Right ventricle myocardium inferior (tissue), 1 donor: ENCODE results near the gene SPATA16. TPM values are rescaled to one million over a fixed set of nuclear protein-coding genes. Genes with fewer than 3 reads are reported as not detected.
A peak's percentile ranks its signal among the peaks of the same experiment; 100 is the strongest.
"Not testable (repeated sequence)": the region's sequence is repeated elsewhere in the genome, so short reads cannot be mapped to it uniquely, and the experiment has no call there.

Experiments
- ATAC-seq: fragments of 200-7000 bp; cut with Tn5 transposase; one replicate; pipeline ENCODE4 v1.9.1; 2020; ENCODE audit warnings: mild to moderate bottlenecking, moderate library complexity
- DNase-seq: peaks from one replicate; pipeline ENCODE4 v3.0.0; 2021; ENCODE audit errors: missing footprints
- intact Hi-C: fragments of 100-400 bp; cut with DNase I; formaldehyde crosslinking; loops from one replicate; pipeline ENCODE4 v1.11.0; 2022
- total RNA-seq: library from RNA; stranded (reverse); fragmentation: NEBNext Ultra II Directional; extraction: Animal tissue kit (Norgen Biotek cat#: 25700); gene quantifications from one replicate; pipeline ENCODE4 v1.2.1, GENCODE V29; 2021
- donor health status: DM: no; HTN: yes; CAD: no; lungs with severe emphysema.

Gene SPATA16
- total RNA-seq, 1 donor from 2014 or later: not detected

- intact Hi-C loops: no loop called here
- ATAC-seq: no peak
- no peak for DNase-seq
Measured at GRCh38 chr3:172918165-172918564, 222.9 kb downstream of the SPATA16 start.

- ATAC-seq: no peak
- intact Hi-C loops: no loop called here
- DNase-seq: no peak
Measured at GRCh38 chr3:172915911-172916514, 225.0 kb downstream of the SPATA16 start.

GRCh38 chr3:172914854-172915253, 226.2 kb downstream of the SPATA16 start:
- DNase-seq: no peak
- intact Hi-C loops: no loop called here
- no peak for ATAC-seq

DNA sequence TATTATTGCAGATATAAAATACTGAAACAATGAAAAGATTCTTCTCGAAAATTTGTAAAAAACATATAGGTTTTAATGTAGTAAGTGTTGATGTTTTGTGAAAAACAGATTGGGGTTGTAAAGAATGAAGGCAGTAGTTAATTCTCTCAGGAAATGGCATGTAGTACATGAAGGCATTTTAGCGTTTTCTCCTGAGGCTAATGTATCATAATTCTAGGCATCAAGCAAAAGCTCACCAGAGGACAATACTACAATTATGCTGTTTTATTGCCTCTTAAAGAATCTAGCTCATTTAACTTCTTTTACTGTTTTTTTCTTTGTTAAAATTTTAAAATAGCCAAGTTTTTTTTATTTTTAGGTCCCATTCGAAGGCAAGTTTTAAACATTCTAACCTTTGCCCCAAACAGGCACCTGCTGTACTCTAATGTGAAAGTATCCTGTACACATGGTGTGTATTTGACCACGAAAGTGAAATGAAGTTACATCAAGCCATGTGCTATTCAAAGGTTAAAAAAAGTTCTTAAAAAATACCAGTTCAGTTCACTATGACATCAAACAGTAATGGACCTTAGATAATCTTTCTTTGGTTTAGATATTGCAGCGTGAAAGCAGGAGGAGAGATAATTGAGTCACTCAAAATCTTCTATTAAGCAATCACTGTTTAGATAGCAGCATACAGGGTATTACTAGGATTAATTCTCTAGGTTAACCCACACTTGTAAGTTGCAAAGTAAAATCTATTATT, 227.0 kb downstream of the SPATA16 start:
- intact Hi-C loops: no loop called here
- ATAC-seq: no peak
- DNase-seq: no peak

- ATAC-seq (no peak), DNase-seq (no peak)
- intact Hi-C loops: no loop called here
Measured at GRCh38 chr3:172911142-172911541, 229.9 kb downstream of the SPATA16 start.

- intact Hi-C loops: no loop called here
Measured at GRCh38 chr3:172908771-172909270, 232.2 kb downstream of the SPATA16 start.

GRCh38 chr3:172905451-172905850, 235.6 kb downstream of the SPATA16 start:
- intact Hi-C loops: no loop called here
- DNase-seq (no peak), ATAC-seq (no peak)

More at GRCh38 chr3:172908771-172909270, 232.2 kb downstream of the SPATA16 start:
- DNase-seq (no peak), ATAC-seq (no peak)

- ATAC-seq: no peak
- no peak for DNase-seq
- intact Hi-C loops: no loop called here
Measured at GRCh38 chr3:172904711-172905373, 236.2 kb downstream of the SPATA16 start.

GRCh38 chr3:172903642-172904320, 237.3 kb downstream of the SPATA16 start:
- ATAC-seq (no peak), DNase-seq (peak; percentile 67)
- intact Hi-C loops: no loop called here

GRCh38 chr3:172892158-172892557, 248.9 kb downstream of the SPATA16 start:
- ATAC-seq (peak; percentile 54), DNase-seq (no peak)
- intact Hi-C loops: no loop called here

- ATAC-seq: no peak
- no peak for DNase-seq
- intact Hi-C loops: no loop called here
Measured at GRCh38 chr3:172885704-172886103, 255.3 kb downstream of the SPATA16 start.

DNA sequence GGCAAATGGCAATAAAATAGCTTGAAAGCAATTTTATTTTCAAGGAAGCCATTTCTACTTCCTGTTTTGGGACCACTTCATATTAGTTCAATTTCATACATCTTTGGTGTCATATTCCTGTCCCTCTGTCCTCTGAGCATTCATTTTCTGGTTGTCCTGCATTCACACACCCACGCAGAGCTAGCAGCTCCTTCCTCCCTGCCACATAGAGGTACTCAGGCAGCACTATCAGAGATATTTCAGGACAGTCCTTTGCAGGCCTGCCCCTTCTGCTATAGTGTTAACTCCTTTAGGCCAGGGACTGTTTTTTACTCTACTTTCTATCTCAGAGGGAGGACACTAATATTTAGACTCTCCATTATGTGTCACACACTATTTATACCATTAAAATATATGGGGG, 258.5 kb downstream of the SPATA16 start:
- DNase-seq: no peak
- intact Hi-C loops: no loop called here
- no peak for ATAC-seq

DNA sequence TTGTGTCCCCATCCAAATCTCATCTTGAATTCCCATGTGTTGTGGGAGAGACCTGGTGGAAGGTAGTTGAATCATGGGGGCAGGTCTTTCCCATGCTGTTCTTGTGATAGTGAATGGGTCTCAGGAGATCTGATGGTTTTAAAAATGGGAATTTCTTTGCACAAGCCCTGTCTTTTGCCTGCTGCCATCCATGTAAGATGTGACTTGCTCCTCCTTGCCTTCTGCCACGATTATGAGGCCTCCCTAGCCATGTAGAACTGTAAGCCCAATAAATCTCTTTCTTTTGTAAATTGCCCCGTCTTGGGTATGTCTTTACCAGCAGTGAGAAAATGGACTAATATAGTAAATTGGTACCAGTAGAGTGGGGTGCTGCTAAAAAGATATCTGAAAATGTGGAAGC, 261.7 kb downstream of the SPATA16 start:
- DNase-seq, ATAC-seq, intact Hi-C loops: not testable (repeated sequence)

GRCh38 chr3:172877011-172877410, 264.0 kb downstream of the SPATA16 start:
- ATAC-seq (no peak), DNase-seq (no peak)
- intact Hi-C loops: no loop called here

GRCh38 chr3:172876297-172876696, 264.7 kb downstream of the SPATA16 start:
- intact Hi-C loops: no loop called here
- DNase-seq (no peak), ATAC-seq (no peak)

- ATAC-seq (no peak), DNase-seq (no peak)
- intact Hi-C loops: no loop called here
Measured at GRCh38 chr3:172875039-172875438, 266.0 kb downstream of the SPATA16 start.

- DNase-seq: no peak
- peak; percentile 59 for ATAC-seq
- intact Hi-C loops: no loop called here
Measured at GRCh38 chr3:172869784-172870518, 271.1 kb downstream of the SPATA16 start.

DNA sequence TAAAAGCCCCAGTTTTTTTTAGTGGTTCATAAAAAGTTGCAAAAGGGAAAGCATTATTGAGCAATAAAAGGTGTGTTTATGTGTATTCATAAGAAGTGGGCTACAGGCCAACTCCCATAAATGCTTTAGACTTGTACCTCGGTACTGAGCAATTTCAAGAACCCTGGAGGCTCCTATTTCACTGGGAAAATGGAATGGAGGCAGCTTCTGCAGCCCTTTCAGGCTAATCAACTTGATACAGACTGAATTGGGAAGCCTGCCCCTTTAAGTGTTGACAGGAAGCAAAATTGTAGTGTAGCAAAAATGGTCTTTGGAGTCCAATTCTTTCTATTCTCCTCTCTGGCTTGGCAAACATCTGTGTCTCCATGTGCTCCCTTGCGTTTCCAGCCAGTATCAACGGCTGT, 271.7 kb downstream of the SPATA16 start:
- DNase-seq: no peak
- intact Hi-C loops: no loop called here
- ATAC-seq: peak; percentile 60
